Neural progenitor cell (in vitro differentiated cells): ENCODE data around the gene TRIP12. TPM values are rescaled to one million over a fixed set of nuclear protein-coding genes. Genes with fewer than 3 reads are reported as not detected.

ENCODE experiments used
- DNase-seq: peaks from one replicate; pipeline ENCODE4 v3.0.0-alpha.2; 2016; ENCODE audit warnings: low spot score
- H2AFZ ChIP-seq: fragments of 200-600 bp; sonication (generic); replicated peaks from 2 replicates; pipeline ENCODE4 v1.6.1; 2016; ENCODE audit warnings: antibody characterized with exemption
- H3F3A ChIP-seq: fragments of 200-600 bp; sonication (generic); 2 replicates; pipeline ENCODE4 v1.6.1; 2016; ENCODE audit warnings: antibody characterized with exemption, low read depth
- H3K27ac ChIP-seq: fragments of 200-600 bp; sonication (generic); 2 replicates; pipeline ENCODE4 v1.5.1; 2016; ENCODE audit warnings: mild to moderate bottlenecking
- H3K27me3 ChIP-seq: fragments of 200-600 bp; sonication (generic); 2 replicates; pipeline ENCODE4 v1.6.1; 2016; ENCODE audit warnings: mild to moderate bottlenecking, moderate library complexity
- H3K36me3 ChIP-seq: fragments of 200-600 bp; sonication (generic); 2 replicates; pipeline ENCODE4 v1.5.1; 2016
- H3K4me1 ChIP-seq: fragments of 200-600 bp; sonication (generic); 2 replicates; pipeline ENCODE4 v1.6.1; 2016; ENCODE audit warnings: mixed run types
- H3K4me2 ChIP-seq: fragments of 200-600 bp; sonication (generic); 2 replicates; pipeline ENCODE4 v1.6.1; 2016
- H3K4me3 ChIP-seq: fragments of 200-600 bp; sonication (generic); 2 replicates; pipeline ENCODE4 v1.5.1; 2016
- H3K79me2 ChIP-seq: fragments of 200-600 bp; sonication (generic); 2 replicates; pipeline ENCODE4 v1.6.1; 2016; ENCODE audit warnings: low read depth
- H3K9ac ChIP-seq: fragments of 200-600 bp; sonication (generic); 2 replicates; pipeline ENCODE4 v1.6.1; 2016
- H3K9me3 ChIP-seq: fragments of 200-600 bp; sonication (generic); 2 replicates; pipeline ENCODE4 v1.5.1; 2016; ENCODE audit warnings: low read depth
- H4K20me1 ChIP-seq: fragments of 200-600 bp; sonication (generic); 2 replicates; pipeline ENCODE4 v1.6.1; 2016; ENCODE audit warnings: low read depth
- H3K27ac Mint-ChIP-seq: 3 replicates; pipeline ENCODE4 v1.8.0; 2021; ENCODE audit warnings: mixed read lengths
- H3K27me3 Mint-ChIP-seq: 2 replicates; pipeline ENCODE4 v1.8.0; 2022; ENCODE audit warnings: low read depth, mild to moderate bottlenecking, inconsistent platforms, moderate library complexity, mixed read lengths; ENCODE audit not compliant: insufficient read depth
- H3K36me3 Mint-ChIP-seq: 3 replicates; pipeline ENCODE4 v1.8.0; 2021; ENCODE audit warnings: mixed read lengths
- H3K4me1 Mint-ChIP-seq: 3 replicates; pipeline ENCODE4 v1.8.0; 2021; ENCODE audit warnings: mixed read lengths
- H3K4me3 Mint-ChIP-seq: 3 replicates; pipeline ENCODE4 v1.8.0; 2021; ENCODE audit warnings: mild to moderate bottlenecking, moderate library complexity, mixed read lengths
- H3K9me3 Mint-ChIP-seq: 3 replicates; pipeline ENCODE4 v1.8.0; 2020; ENCODE audit warnings: mixed read lengths
- CTCF ChIP-seq: fragments of 200-600 bp; sonication (generic); IDR thresholded peaks from 2 replicates; pipeline ENCODE4 v1.5.1; 2017; ENCODE audit warnings: antibody characterized with exemption, mild to moderate bottlenecking
- EZH2 ChIP-seq: fragments of 200-600 bp; sonication (generic); IDR thresholded peaks from 2 replicates; pipeline ENCODE4 v1.6.1; 2017; ENCODE audit warnings: antibody characterized with exemption, mild to moderate bottlenecking, moderate library complexity
- EZH2phosphoT487 ChIP-seq: fragments of 200-600 bp; sonication (generic); IDR thresholded peaks from 2 replicates; pipeline ENCODE4 v1.6.1; 2017; ENCODE audit warnings: antibody characterized with exemption
- total RNA-seq: library from RNA; depleted of rRNA; stranded (reverse); fragments of >200 nt; gene quantifications from 2 replicates; pipeline ENCODE4 v1.2.3, GENCODE V29; 2015; ENCODE audit warnings: low replicate concordance

TRIP12 gene
- total RNA-seq, 1 donor from 2014 or later: 157 TPM

- DNase-seq: no peak
- Histone ChIP-seq H3K9me3 (no peaks in the 10 kb centered on the region), H3F3A (no peaks in the 10 kb centered on the region), H4K20me1 (peaks cover 89% of the 10 kb centered on the region), H3K27ac (no peak overlapping the region), H3K9ac (no peak overlapping the region), H3K36me3 (no peaks in the 10 kb centered on the region), H3K4me2 (no peak overlapping the region), H3K4me3 (no peak overlapping the region), H3K4me1 (peaks cover 9% of the 10 kb centered on the region), H3K27me3 (no peaks in the 10 kb centered on the region), H2AFZ (no peak overlapping the region), H3K79me2 (peaks cover 100% of the 10 kb centered on the region)
- no peaks in the 10 kb centered on the region for H3K9me3 Mint-ChIP-seq
- TF ChIP-seq CTCF (no peak), EZH2 (no peak), EZH2phosphoT487 (no peak)
- H3K4me1 Mint-ChIP-seq: no peaks in the 10 kb centered on the region
- no peak overlapping the region for H3K4me3 Mint-ChIP-seq
- H3K27ac Mint-ChIP-seq: no peak overlapping the region
- no peaks in the 10 kb centered on the region for H3K27me3 Mint-ChIP-seq
- H3K36me3 Mint-ChIP-seq: peaks cover 2% of the 10 kb centered on the region
Observed at GRCh38 chr2:229887441-229887840, 34.4 kb downstream of the TRIP12 start.

- no peak for DNase-seq
- H3F3A ChIP-seq: no peaks in the 10 kb centered on the region
- peaks cover 96% of the 10 kb centered on the region for H4K20me1 ChIP-seq
- no peaks in the 10 kb centered on the region for H3K36me3 ChIP-seq
- no peak overlapping the region for H3K4me2 ChIP-seq
- no peak overlapping the region for H3K4me3 Mint-ChIP-seq
- H3K4me1 Mint-ChIP-seq: no peaks in the 10 kb centered on the region
- peaks cover 9% of the 10 kb centered on the region for H3K4me1 ChIP-seq
- no peaks in the 10 kb centered on the region for H3K27me3 Mint-ChIP-seq
- no peak overlapping the region for H3K9ac ChIP-seq
- peaks cover 3% of the 10 kb centered on the region for H3K36me3 Mint-ChIP-seq
- H3K4me3 ChIP-seq: no peak overlapping the region
- H3K27ac Mint-ChIP-seq: no peak overlapping the region
- H3K9me3 Mint-ChIP-seq: no peaks in the 10 kb centered on the region
- no peak for TF ChIP-seq EZH2phosphoT487
- TF ChIP-seq CTCF: no peak
- no peak for TF ChIP-seq EZH2
- no peaks in the 10 kb centered on the region for H3K27me3 ChIP-seq
- H3K79me2 ChIP-seq: peaks cover 100% of the 10 kb centered on the region
- H3K27ac ChIP-seq: no peak overlapping the region
- H2AFZ ChIP-seq: no peak overlapping the region
- H3K9me3 ChIP-seq: no peaks in the 10 kb centered on the region
Observed at GRCh38 chr2:229884775-229885699, 36.8 kb downstream of the TRIP12 start.

GRCh38 chr2:229882583-229882982, 39.2 kb downstream of the TRIP12 start:
- Histone ChIP-seq H2AFZ (no peak overlapping the region), H3K4me3 (no peak overlapping the region), H3K4me1 (peaks cover 9% of the 10 kb centered on the region), H3K36me3 (peaks cover 12% of the 10 kb centered on the region), H3K9me3 (no peaks in the 10 kb centered on the region), H3F3A (no peaks in the 10 kb centered on the region), H3K4me2 (no peak overlapping the region), H3K9ac (no peak overlapping the region), H4K20me1 (peaks cover 78% of the 10 kb centered on the region), H3K79me2 (peaks cover 88% of the 10 kb centered on the region), H3K27ac (no peak overlapping the region), H3K27me3 (no peaks in the 10 kb centered on the region)
- TF ChIP-seq CTCF: no peak
- no peak for DNase-seq
- Mint-ChIP-seq H3K36me3 (peaks cover 14% of the 10 kb centered on the region), H3K9me3 (no peaks in the 10 kb centered on the region), H3K4me3 (no peak overlapping the region), H3K27ac (no peak overlapping the region), H3K27me3 (no peaks in the 10 kb centered on the region), H3K4me1 (no peaks in the 10 kb centered on the region)
